ENCODE results near the gene HSF4.

DNA sequence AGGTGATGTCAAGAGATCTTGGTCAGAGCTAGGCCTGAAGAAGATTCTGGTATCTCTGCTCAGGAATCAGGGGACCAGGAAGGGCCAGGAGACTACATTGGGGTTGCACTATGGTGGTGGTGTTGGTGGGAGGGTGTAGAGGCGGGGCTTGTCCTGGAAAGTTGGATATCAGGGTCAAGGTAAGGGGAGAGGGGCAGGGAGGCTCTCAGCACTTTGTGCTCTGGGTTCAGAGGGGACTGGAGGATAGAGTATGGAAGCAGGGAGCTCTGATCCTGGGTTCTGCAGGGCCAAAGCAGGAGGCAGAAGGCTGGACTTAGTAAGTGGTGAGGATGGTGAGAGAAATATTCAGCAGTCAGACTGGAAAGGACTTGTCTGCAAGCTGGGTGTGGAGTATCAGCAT is 8.8 kb downstream of the HSF4 start:
- no peak for TF ChIP-seq POLR2AphosphoS5 (IDR thresholded peaks at IDR 0.05; ENCODE audit: low read depth, low read length)
- TF ChIP-seq POLR2A (IDR thresholded peaks at IDR 0.05; ENCODE audit: low read depth, low read length), result no peak
- TF ChIP-seq TAF1 (IDR thresholded peaks at IDR 0.05; ENCODE audit: borderline replicate concordance, low read depth, low read length), result no peak

Measured in GM12892 (cell line).